PC-3 (cell line): ENCODE results near the gene TEX2. TPM values are rescaled to one million over a fixed set of nuclear protein-coding genes. Genes with fewer than 3 reads are reported as not detected.

ENCODE experiments used
- ATAC-seq: fragments of 200-7000 bp; cut with Tn5 transposase; 2 replicates; pipeline ENCODE4 v1.9.1; 2020; ENCODE audit warnings: mild to moderate bottlenecking, moderate library complexity
- BruUV-seq: library from RNA; stranded (reverse); fragments of 400-500 nt; replicated peaks from 2 replicates; lab custom pipeline; 2021; lab: Mats Ljungman, UMichigan
- CTCF ChIA-PET: fragments of 300-600 bp; sonication (Branson Sonifier 250); formaldehyde crosslinking; loops from one replicate; lab custom pipeline; 2022; ENCODE audit warnings: antibody characterized with exemption; lab: Charles Lee
- POLR2A ChIA-PET: fragments of 300-600 bp; sonication (Branson Sonifier 250); formaldehyde crosslinking; loops from one replicate; lab custom pipeline; 2022; ENCODE audit warnings: antibody characterized with exemption; ENCODE audit not compliant: unreplicated experiment; lab: Charles Lee
- DNase-seq: peaks from one replicate; pipeline ENCODE4 v3.0.0-alpha.2; 2015
- H2AFZ ChIP-seq: fragments of 300-600 bp; sonication (generic); 2 replicates; pipeline ENCODE4 v1.6.0; 2016; ENCODE audit warnings: antibody characterized with exemption, low read length
- H3F3A ChIP-seq: fragments of 300-600 bp; sonication (generic); one replicate; pipeline ENCODE4 v1.6.0; 2017; ENCODE audit warnings: antibody characterized with exemption, low read length, control low read depth, mild to moderate bottlenecking; ENCODE audit not compliant: unreplicated experiment
- H3K27ac ChIP-seq: fragments of 300-600 bp; sonication (generic); 2 replicates; pipeline ENCODE4 v1.5.1; 2016; ENCODE audit warnings: mild to moderate bottlenecking, low read length
- H3K27me3 ChIP-seq: fragments of 300-600 bp; sonication (generic); 2 replicates; pipeline ENCODE4 v1.6.1; 2016; ENCODE audit warnings: low read length, mixed read lengths
- H3K36me3 ChIP-seq: fragments of 300-600 bp; sonication (generic); 2 replicates; pipeline ENCODE4 v1.6.1; 2016; ENCODE audit warnings: low read depth, mixed run types, low read length, mixed read lengths
- H3K4me1 ChIP-seq: fragments of 300-600 bp; sonication (generic); 2 replicates; pipeline ENCODE4 v1.5.1; 2016; ENCODE audit warnings: low read length; ENCODE audit not compliant: insufficient read depth
- H3K4me2 ChIP-seq: fragments of 300-600 bp; sonication (generic); 2 replicates; pipeline ENCODE4 v1.6.0; 2016; ENCODE audit warnings: low read length
- H3K4me3 ChIP-seq: fragments of 300-600 bp; sonication (generic); 2 replicates; pipeline ENCODE4 v1.5.1; 2016; ENCODE audit warnings: mild to moderate bottlenecking, low read length, mixed read lengths
- H3K79me2 ChIP-seq: fragments of 300-600 bp; sonication (generic); 2 replicates; pipeline ENCODE4 v1.6.1; 2017; ENCODE audit warnings: low read length, mixed read lengths
- H3K9ac ChIP-seq: fragments of 300-600 bp; sonication (generic); 2 replicates; pipeline ENCODE4 v1.6.0; 2016; ENCODE audit warnings: mild to moderate bottlenecking, low read length
- H3K9me2 ChIP-seq: fragments of 300-600 bp; sonication (generic); replicated peaks from 2 replicates; pipeline ENCODE4 v1.6.1; 2016; ENCODE audit warnings: mixed run types, low read length, mixed read lengths
- H3K9me3 ChIP-seq: fragments of 300-600 bp; sonication (generic); 2 replicates; pipeline ENCODE4 v1.6.1; 2016; ENCODE audit warnings: low read length, mixed read lengths
- H4K20me1 ChIP-seq: fragments of 300-600 bp; sonication (generic); 2 replicates; pipeline ENCODE4 v1.6.1; 2016; ENCODE audit warnings: low read length, mixed read lengths
- EZH2 ChIP-seq: fragments of 300-600 bp; sonication (generic); IDR thresholded peaks from one replicate; pipeline ENCODE4 v1.6.1; 2017; ENCODE audit warnings: antibody characterized with exemption, mild to moderate bottlenecking, low read length; ENCODE audit not compliant: unreplicated experiment
- EZH2phosphoT487 ChIP-seq: fragments of 300-600 bp; sonication (generic); IDR thresholded peaks from 2 replicates; pipeline ENCODE4 v1.6.1; 2018; ENCODE audit warnings: mild to moderate bottlenecking, antibody characterized with exemption, low read length, borderline replicate concordance
- intact Hi-C: fragments of 100-400 bp; cut with micrococcal nuclease; formaldehyde crosslinking; loops from 2 replicates; pipeline ENCODE4 v1.9.0; 2023
- total RNA-seq: library from RNA; depleted of rRNA; stranded (reverse); fragments of >200 nt; gene quantifications from 2 replicates; pipeline ENCODE4 v1.2.3, GENCODE V29; 2014
- TF ChIP-seq, protein P1 (sequence below): fragments of 300-600 bp; sonication (generic); conservative IDR thresholded peaks from 2 replicates; pipeline ENCODE4 v1.5.1; 2017; ENCODE audit warnings: antibody characterized with exemption, low read depth, mild to moderate bottlenecking, low read length

Gene TEX2
- total RNA-seq, 1 experiment from 2014 or later: 44.2 TPM

DNA sequence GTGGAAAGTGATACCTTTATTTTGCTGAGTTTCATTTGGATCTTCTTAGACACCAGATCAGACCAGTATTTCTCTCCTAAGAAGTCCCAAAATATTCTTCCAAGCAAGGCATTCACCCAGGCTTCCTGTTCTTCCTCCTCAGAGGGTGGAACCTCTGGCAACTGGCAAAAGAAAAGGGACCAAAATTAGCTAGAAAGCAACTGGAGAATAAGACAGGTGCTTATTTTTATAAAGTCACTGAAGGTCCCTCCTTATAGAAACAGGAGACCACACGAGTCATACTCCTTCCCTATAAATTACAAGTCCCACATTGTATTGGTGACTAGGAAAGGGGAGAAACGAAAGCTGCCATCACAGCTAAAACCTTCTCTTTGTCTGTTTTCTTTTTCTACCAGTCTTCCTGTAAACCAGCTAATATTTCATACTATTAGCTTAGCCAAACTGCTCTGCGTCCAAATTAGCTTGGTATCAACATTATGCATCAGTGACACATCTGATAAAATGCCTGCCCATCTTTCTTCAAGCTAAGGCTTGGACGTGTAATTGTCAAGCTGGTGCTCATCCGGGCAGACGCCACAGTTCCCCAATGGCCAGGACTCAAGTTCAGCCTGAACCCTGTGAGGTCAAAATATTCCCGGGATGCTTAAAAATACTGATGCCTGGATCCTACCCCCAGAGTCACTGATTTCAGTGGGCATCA, 85.6 kb downstream of the TEX2 start:
- Histone ChIP-seq H3K9ac (no peak overlapping the region), H3K4me3 (no peak overlapping the region), H3K9me2 (no peaks in the 10 kb centered on the region), H4K20me1 (no peaks in the 10 kb centered on the region), H3K4me1 (no peaks in the 10 kb centered on the region), H3K4me2 (no peak overlapping the region), H3K9me3 (no peaks in the 10 kb centered on the region), H3K79me2 (no peaks in the 10 kb centered on the region), H3K27me3 (no peaks in the 10 kb centered on the region), H2AFZ (no peak overlapping the region), H3F3A (no peaks in the 10 kb centered on the region), H3K27ac (no peak overlapping the region), H3K36me3 (peaks cover 9% of the 10 kb centered on the region)
- ChIA-PET POLR2A (no interaction called here), CTCF (no interaction called here)
- peak; percentile 35; the same call in 1 of the 2 replicates for ATAC-seq
- TF ChIP-seq EZH2 (no peak), EZH2phosphoT487 (no peak)
- TF ChIP-seq, protein P1, sequence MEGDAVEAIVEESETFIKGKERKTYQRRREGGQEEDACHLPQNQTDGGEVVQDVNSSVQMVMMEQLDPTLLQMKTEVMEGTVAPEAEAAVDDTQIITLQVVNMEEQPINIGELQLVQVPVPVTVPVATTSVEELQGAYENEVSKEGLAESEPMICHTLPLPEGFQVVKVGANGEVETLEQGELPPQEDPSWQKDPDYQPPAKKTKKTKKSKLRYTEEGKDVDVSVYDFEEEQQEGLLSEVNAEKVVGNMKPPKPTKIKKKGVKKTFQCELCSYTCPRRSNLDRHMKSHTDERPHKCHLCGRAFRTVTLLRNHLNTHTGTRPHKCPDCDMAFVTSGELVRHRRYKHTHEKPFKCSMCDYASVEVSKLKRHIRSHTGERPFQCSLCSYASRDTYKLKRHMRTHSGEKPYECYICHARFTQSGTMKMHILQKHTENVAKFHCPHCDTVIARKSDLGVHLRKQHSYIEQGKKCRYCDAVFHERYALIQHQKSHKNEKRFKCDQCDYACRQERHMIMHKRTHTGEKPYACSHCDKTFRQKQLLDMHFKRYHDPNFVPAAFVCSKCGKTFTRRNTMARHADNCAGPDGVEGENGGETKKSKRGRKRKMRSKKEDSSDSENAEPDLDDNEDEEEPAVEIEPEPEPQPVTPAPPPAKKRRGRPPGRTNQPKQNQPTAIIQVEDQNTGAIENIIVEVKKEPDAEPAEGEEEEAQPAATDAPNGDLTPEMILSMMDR: no peak
- BruUV-seq: no TSS peak
- DNase-seq: no peak
- intact Hi-C loops: no loop called here

DNA sequence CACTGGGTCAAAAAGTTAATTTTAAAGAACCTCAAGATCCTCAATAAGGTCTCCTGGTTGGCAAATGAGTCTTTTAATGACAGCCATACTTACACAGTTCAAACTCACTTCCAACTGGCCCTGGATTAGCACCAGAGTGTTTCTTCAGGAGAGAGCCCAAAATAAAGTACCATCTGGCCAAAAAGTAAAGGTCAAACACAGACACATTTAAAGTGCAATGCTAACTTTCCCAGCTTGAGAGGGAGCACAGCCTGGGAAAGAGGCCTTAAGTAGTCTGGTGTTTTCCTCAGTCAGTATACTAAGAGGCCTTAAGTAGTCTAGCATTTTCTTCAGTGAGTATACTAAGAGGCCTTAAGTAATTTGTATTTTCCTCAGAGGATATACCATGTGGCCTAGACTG, 86.5 kb downstream of the TEX2 start:
- POLR2A ChIA-PET: no interaction called here
- no peak overlapping the region for H3K4me3 ChIP-seq

More for the DNA sequence above, 86.5 kb downstream of the TEX2 start:
- Histone ChIP-seq H3K9me3 (no peaks in the 10 kb centered on the region), H3K27me3 (no peaks in the 10 kb centered on the region), H2AFZ (no peak overlapping the region), H3F3A (no peaks in the 10 kb centered on the region), H3K4me1 (no peaks in the 10 kb centered on the region), H3K9ac (no peak overlapping the region), H4K20me1 (no peaks in the 10 kb centered on the region), H3K9me2 (no peaks in the 10 kb centered on the region), H3K27ac (no peak overlapping the region), H3K79me2 (no peaks in the 10 kb centered on the region), H3K36me3 (peaks cover 9% of the 10 kb centered on the region), H3K4me2 (no peak overlapping the region)
- DNase-seq: no peak
- CTCF ChIA-PET: no interaction called here
- TF ChIP-seq, protein P1: no peak
- TF ChIP-seq EZH2phosphoT487 (no peak), EZH2 (no peak)
- ATAC-seq: no peak
- BruUV-seq: no TSS peak
- intact Hi-C loops: no loop called here
